ENCODE results near the gene PPP1R15A. TPM values are rescaled to one million over a fixed set of nuclear protein-coding genes. Genes with fewer than 3 reads are reported as not detected.
A peak's percentile ranks its signal among the peaks of the same experiment; 100 is the strongest.

The PPP1R15A gene
- total and polyA plus RNA-seq, 4 donors, result 5.6 to 52.5 (median 11.3) TPM

DNA sequence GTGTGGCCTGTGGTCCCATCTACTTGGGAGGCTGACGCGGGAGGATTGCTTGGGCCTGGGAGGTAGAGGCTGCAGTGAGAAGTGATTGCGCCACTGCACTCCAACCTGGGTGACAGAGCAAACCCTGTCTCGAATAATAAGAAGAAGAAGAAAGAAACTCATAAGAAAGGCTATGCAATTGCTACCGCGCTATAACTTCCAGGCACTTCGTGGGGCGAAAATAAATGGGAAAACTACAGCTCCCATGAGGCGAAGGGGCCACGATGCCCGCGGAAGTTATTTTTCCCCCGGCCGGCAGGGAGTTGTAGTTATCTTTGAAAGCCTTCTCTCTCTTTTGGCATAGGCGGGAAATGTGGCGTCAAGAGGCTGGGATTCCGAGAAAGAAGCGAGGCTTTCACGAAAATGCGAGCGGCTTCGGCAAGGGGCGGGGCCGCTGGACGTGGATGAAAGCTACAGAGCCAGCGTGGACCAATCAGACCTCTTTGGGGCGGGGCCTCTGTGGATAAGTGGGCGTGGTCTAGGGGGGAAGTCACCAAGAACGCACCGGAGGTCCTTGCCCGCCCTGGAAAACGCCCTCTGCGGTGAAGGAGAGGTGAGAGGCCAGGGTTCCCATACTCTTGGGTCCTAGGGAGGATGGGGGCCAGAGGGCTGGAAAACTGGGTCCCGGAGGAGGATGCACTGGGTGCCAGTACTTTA, 27.7 kb downstream of the PPP1R15A start, which contains the start of gene NUCB1:
Gene NUCB1 (plus strand): TSS at position 532 of the 696 bp plus-strand sequence. CDS start 485 bp downstream, outside the sequence.
- no peaks in the 10 kb centered on the region for H3K9me3 ChIP-seq (ENCODE audit: control insufficient read depth in 4 of 4, low read length in 3 of 4)
- WGBS, result 7% methylated on average over 34 of the region's 34 CpGs
- peak within 1 kb of the TSS; percentile 79 to 90 for H3K9ac ChIP-seq (ENCODE audit: low read depth in 1 of 2, low read length in 2 of 2)
- H3K4me1 ChIP-seq (ENCODE audit: control insufficient read depth in 4 of 4, insufficient read depth in 4 of 4, low read length in 3 of 4), result peaks cover 3 to 20% (median 11%) of the 10 kb centered on the region in 4 donors
- H3K4me3 ChIP-seq (ENCODE audit: low read depth in 1 of 3, low read length in 3 of 3), result peak within 1 kb of the TSS; percentile 66 to 92 (median 69)
- peak; percentile 17 to 52 for TF ChIP-seq EGR1 (IDR thresholded peaks at IDR 0.05; ENCODE audit: low read depth in 2 of 2)
- TF ChIP-seq ZBTB33 (IDR thresholded peaks at IDR 0.05), result peak; percentile 79
- peak; percentile 87 to 88 for TF ChIP-seq RXRA (IDR thresholded peaks at IDR 0.05)
- TF ChIP-seq JUND (IDR thresholded peaks at IDR 0.05), result peak in 1 of 2 donors; percentile 56
- TF ChIP-seq RAD21 (IDR thresholded peaks at IDR 0.05), result peak; percentile 69 to 74
- TF ChIP-seq SP1 (IDR thresholded peaks at IDR 0.05), result peak; percentile 94
- TF ChIP-seq, protein P1, sequence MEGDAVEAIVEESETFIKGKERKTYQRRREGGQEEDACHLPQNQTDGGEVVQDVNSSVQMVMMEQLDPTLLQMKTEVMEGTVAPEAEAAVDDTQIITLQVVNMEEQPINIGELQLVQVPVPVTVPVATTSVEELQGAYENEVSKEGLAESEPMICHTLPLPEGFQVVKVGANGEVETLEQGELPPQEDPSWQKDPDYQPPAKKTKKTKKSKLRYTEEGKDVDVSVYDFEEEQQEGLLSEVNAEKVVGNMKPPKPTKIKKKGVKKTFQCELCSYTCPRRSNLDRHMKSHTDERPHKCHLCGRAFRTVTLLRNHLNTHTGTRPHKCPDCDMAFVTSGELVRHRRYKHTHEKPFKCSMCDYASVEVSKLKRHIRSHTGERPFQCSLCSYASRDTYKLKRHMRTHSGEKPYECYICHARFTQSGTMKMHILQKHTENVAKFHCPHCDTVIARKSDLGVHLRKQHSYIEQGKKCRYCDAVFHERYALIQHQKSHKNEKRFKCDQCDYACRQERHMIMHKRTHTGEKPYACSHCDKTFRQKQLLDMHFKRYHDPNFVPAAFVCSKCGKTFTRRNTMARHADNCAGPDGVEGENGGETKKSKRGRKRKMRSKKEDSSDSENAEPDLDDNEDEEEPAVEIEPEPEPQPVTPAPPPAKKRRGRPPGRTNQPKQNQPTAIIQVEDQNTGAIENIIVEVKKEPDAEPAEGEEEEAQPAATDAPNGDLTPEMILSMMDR (IDR thresholded peaks at IDR 0.05; ENCODE audit: low read depth, low read length, missing input control), result peak; percentile 55
- TF ChIP-seq, protein P2, sequence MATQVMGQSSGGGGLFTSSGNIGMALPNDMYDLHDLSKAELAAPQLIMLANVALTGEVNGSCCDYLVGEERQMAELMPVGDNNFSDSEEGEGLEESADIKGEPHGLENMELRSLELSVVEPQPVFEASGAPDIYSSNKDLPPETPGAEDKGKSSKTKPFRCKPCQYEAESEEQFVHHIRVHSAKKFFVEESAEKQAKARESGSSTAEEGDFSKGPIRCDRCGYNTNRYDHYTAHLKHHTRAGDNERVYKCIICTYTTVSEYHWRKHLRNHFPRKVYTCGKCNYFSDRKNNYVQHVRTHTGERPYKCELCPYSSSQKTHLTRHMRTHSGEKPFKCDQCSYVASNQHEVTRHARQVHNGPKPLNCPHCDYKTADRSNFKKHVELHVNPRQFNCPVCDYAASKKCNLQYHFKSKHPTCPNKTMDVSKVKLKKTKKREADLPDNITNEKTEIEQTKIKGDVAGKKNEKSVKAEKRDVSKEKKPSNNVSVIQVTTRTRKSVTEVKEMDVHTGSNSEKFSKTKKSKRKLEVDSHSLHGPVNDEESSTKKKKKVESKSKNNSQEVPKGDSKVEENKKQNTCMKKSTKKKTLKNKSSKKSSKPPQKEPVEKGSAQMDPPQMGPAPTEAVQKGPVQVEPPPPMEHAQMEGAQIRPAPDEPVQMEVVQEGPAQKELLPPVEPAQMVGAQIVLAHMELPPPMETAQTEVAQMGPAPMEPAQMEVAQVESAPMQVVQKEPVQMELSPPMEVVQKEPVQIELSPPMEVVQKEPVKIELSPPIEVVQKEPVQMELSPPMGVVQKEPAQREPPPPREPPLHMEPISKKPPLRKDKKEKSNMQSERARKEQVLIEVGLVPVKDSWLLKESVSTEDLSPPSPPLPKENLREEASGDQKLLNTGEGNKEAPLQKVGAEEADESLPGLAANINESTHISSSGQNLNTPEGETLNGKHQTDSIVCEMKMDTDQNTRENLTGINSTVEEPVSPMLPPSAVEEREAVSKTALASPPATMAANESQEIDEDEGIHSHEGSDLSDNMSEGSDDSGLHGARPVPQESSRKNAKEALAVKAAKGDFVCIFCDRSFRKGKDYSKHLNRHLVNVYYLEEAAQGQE (IDR thresholded peaks at IDR 0.05), result peak; percentile 92
- peak; percentile 32 to 87 for TF ChIP-seq GABPA (IDR thresholded peaks at IDR 0.05 in 1 of 2, conservative IDR thresholded peaks at IDR 0.05 in 1 of 2)
- peak; percentile 87 for TF ChIP-seq MAX (IDR thresholded peaks at IDR 0.05)
- peak; percentile 94 for TF ChIP-seq YY1 (IDR thresholded peaks at IDR 0.05)
- peak; percentile 25 for TF ChIP-seq FOXA2 (IDR thresholded peaks at IDR 0.05)
- no peak for TF ChIP-seq TAF1 (conservative IDR thresholded peaks at IDR 0.05)
- no peak for TF ChIP-seq HNF4G (IDR thresholded peaks at IDR 0.05)
- TF ChIP-seq HNF4A (conservative IDR thresholded peaks at IDR 0.05), result peak; percentile 45 to 57
- TF ChIP-seq, protein P3, sequence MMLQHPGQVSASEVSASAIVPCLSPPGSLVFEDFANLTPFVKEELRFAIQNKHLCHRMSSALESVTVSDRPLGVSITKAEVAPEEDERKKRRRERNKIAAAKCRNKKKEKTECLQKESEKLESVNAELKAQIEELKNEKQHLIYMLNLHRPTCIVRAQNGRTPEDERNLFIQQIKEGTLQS (IDR thresholded peaks at IDR 0.05), result peak; percentile 41
- peak; percentile 95 for TF ChIP-seq NR2F2 (IDR thresholded peaks at IDR 0.05)
- TF ChIP-seq FOXA1 (IDR thresholded peaks at IDR 0.05), result no peak
- no peaks in the 10 kb centered on the region for H3K27me3 ChIP-seq (ENCODE audit: control insufficient read depth in 4 of 4, insufficient read depth in 4 of 4, low read length in 3 of 4)
- H3K36me3 ChIP-seq (ENCODE audit: control insufficient read depth in 4 of 4, insufficient read depth in 3 of 4, low read depth in 1 of 4, low read length in 3 of 4), result peaks cover 0 to 7% (median 4%) of the 10 kb centered on the region in 4 donors
- DNase-seq (ENCODE audit: low spot score), result peak; percentile 100
- peak within 1 kb of the TSS; percentile 74 to 77 for H3K27ac ChIP-seq (ENCODE audit: low read depth in 1 of 2, low read length in 2 of 2)

Data from liver (tissue), 9 donors.